PFSK-1 (cell line): ENCODE results near the gene ECM1.

ENCODE experiments used
- POLR2AphosphoS5 ChIP-seq: IDR thresholded peaks from 2 replicates; pipeline ENCODE4 v1.6.1; 2012; ENCODE audit warnings: low read depth, mild to moderate bottlenecking, control low read depth, low read length, moderate library complexity
- TAF1 ChIP-seq: IDR thresholded peaks from 2 replicates; pipeline ENCODE4 v1.6.1; 2012; ENCODE audit warnings: low read length, control low read depth, borderline replicate concordance; ENCODE audit not compliant: insufficient read depth
- TF ChIP-seq, protein P1 (sequence below), 2 experiments: IDR thresholded peaks; 2 replicates each; pipeline versions ENCODE4 v1.6.1 to v1.8.0; 2011 to 2012; ENCODE audit warnings: low read depth in 2 of 2, low read length in 2 of 2, control low read depth in 1 of 2, inconsistent platforms in 1 of 2, mild to moderate bottlenecking in 1 of 2, moderate library complexity in 1 of 2; ENCODE audit not compliant: insufficient read depth in 1 of 2

DNA sequence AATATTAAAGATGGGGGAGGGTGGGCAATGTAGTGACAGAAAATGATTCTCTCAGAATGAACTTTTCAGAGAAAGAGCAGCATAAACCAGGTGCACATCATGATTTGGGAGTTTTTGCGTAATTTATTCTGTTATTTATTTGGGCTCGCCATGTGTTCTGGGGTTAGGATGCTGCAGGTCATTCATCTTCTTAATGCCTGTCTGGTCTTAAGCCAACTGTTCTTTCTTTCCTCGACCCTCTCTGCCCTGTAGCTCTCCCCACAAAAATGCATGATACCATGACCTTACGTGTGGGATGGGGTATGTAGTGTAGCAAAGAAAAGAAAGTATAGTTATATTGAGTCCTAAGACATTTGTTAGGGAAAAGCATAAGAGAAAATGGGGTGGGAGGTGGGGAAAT, 33.0 kb upstream of the ECM1 start:
- TF ChIP-seq, protein P1, sequence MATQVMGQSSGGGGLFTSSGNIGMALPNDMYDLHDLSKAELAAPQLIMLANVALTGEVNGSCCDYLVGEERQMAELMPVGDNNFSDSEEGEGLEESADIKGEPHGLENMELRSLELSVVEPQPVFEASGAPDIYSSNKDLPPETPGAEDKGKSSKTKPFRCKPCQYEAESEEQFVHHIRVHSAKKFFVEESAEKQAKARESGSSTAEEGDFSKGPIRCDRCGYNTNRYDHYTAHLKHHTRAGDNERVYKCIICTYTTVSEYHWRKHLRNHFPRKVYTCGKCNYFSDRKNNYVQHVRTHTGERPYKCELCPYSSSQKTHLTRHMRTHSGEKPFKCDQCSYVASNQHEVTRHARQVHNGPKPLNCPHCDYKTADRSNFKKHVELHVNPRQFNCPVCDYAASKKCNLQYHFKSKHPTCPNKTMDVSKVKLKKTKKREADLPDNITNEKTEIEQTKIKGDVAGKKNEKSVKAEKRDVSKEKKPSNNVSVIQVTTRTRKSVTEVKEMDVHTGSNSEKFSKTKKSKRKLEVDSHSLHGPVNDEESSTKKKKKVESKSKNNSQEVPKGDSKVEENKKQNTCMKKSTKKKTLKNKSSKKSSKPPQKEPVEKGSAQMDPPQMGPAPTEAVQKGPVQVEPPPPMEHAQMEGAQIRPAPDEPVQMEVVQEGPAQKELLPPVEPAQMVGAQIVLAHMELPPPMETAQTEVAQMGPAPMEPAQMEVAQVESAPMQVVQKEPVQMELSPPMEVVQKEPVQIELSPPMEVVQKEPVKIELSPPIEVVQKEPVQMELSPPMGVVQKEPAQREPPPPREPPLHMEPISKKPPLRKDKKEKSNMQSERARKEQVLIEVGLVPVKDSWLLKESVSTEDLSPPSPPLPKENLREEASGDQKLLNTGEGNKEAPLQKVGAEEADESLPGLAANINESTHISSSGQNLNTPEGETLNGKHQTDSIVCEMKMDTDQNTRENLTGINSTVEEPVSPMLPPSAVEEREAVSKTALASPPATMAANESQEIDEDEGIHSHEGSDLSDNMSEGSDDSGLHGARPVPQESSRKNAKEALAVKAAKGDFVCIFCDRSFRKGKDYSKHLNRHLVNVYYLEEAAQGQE (IDR thresholded peaks at IDR 0.05; ENCODE audit: insufficient read depth in 1 of 2, low read depth in 2 of 2, low read length in 2 of 2), result no peak
- no peak for TF ChIP-seq POLR2AphosphoS5
- no peak for TF ChIP-seq TAF1
